ENCODE data around the gene GCK. TPM values are rescaled to one million over a fixed set of nuclear protein-coding genes. Genes with fewer than 3 reads are reported as not detected.

Gene GCK
- total RNA-seq, 3 donors from 2014 or later (not counting 1 experiment from before 2014, with no cell fraction given): not detected

DNA sequence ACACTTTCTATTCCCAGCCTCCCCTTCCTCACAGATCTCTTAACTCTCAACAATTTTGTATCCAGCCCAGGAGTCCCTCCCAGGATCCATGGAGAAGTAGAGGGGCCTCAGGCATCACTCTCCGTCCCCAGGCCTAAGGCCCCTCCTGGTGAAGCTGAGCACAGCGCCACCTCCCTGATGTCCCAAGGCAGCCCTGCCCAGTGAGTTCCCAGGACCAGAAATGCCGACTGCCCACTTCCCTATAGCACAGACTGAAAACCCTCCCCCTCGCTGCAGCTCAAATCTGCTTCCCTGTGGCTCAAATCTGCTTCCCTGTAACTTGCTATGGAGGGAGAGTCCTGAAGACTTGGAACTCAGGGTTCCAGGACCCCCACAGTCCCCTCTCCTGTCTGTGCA, 47.1 kb upstream of the GCK start:
- H3K27me3 ChIP-seq (ENCODE audit: control insufficient read depth, insufficient read depth, low read length): no peaks in the 10 kb centered on the region
- no peak overlapping the region for H3K27ac ChIP-seq (ENCODE audit: low read length)
- no peaks in the 10 kb centered on the region for H3K27me3 Mint-ChIP-seq (ENCODE audit: low read depth in 2 of 2)
- H3K4me3 ChIP-seq (ENCODE audit: low read length): no peak overlapping the region
- WGBS (ENCODE audit: insufficient coverage): 83% methylated on average over 4 of the region's 4 CpGs
- no peaks in the 10 kb centered on the region for H3K36me3 ChIP-seq (ENCODE audit: control insufficient read depth, insufficient read depth, low read length)
- peaks cover 6% of the 10 kb centered on the region for H3K4me1 ChIP-seq (ENCODE audit: control insufficient read depth, insufficient read depth, low read length)
- no peak for ATAC-seq
- H3K36me3 Mint-ChIP-seq: no peaks in the 10 kb centered on the region
- no peak overlapping the region for H3K4me3 Mint-ChIP-seq
- TF ChIP-seq CTCF (IDR thresholded peaks at IDR 0.05): no peak
- intact Hi-C loops (cut with micrococcal nuclease): no loop called here
- H3K9me3 ChIP-seq (ENCODE audit: control insufficient read depth, insufficient read depth, low read length): no peaks in the 10 kb centered on the region
- H3K9me3 Mint-ChIP-seq: no peaks in the 10 kb centered on the region
- DNase-seq: no peak
- no peak overlapping the region for H3K27ac Mint-ChIP-seq
- H3K4me1 Mint-ChIP-seq: no peaks in the 10 kb centered on the region

- H3K27me3 Mint-ChIP-seq (ENCODE audit: low read depth in 2 of 2): no peaks in the 10 kb centered on the region
- no peak for ATAC-seq
- H3K36me3 Mint-ChIP-seq: no peaks in the 10 kb centered on the region
- no peak for TF ChIP-seq CTCF (IDR thresholded peaks at IDR 0.05)
- no peak overlapping the region for H3K27ac Mint-ChIP-seq
- H3K9me3 Mint-ChIP-seq: no peaks in the 10 kb centered on the region
- H3K4me3 Mint-ChIP-seq: no peak overlapping the region
- Histone ChIP-seq H3K36me3 (ENCODE audit: control insufficient read depth, insufficient read depth, low read length) (no peaks in the 10 kb centered on the region), H3K27me3 (ENCODE audit: control insufficient read depth, insufficient read depth, low read length) (no peaks in the 10 kb centered on the region), H3K4me1 (ENCODE audit: control insufficient read depth, insufficient read depth, low read length) (no peaks in the 10 kb centered on the region), H3K27ac (ENCODE audit: low read length) (no peak overlapping the region), H3K9me3 (ENCODE audit: control insufficient read depth, insufficient read depth, low read length) (no peaks in the 10 kb centered on the region), H3K4me3 (ENCODE audit: low read length) (no peak overlapping the region)
- no peaks in the 10 kb centered on the region for H3K4me1 Mint-ChIP-seq
- no peak for DNase-seq
- WGBS (ENCODE audit: insufficient coverage): 83% methylated on average over 22 of the region's 22 CpGs
- intact Hi-C loops (cut with micrococcal nuclease): no loop called here
Observed at GRCh38 chr7:44235582-44236332, 46.5 kb upstream of the GCK start.

GRCh38 chr7:44235066-44235465, 45.8 kb upstream of the GCK start:
- Histone ChIP-seq H3K36me3 (ENCODE audit: control insufficient read depth, insufficient read depth, low read length) (no peaks in the 10 kb centered on the region), H3K4me3 (ENCODE audit: low read length) (no peak overlapping the region), H3K27me3 (ENCODE audit: control insufficient read depth, insufficient read depth, low read length) (no peaks in the 10 kb centered on the region), H3K9me3 (ENCODE audit: control insufficient read depth, insufficient read depth, low read length) (no peaks in the 10 kb centered on the region), H3K27ac (ENCODE audit: low read length) (no peak overlapping the region), H3K4me1 (ENCODE audit: control insufficient read depth, insufficient read depth, low read length) (no peaks in the 10 kb centered on the region)
- no peak for TF ChIP-seq CTCF (IDR thresholded peaks at IDR 0.05)
- H3K36me3 Mint-ChIP-seq: no peaks in the 10 kb centered on the region
- no peaks in the 10 kb centered on the region for H3K9me3 Mint-ChIP-seq
- H3K4me1 Mint-ChIP-seq: no peaks in the 10 kb centered on the region
- H3K27me3 Mint-ChIP-seq (ENCODE audit: low read depth in 2 of 2): no peaks in the 10 kb centered on the region
- no peak overlapping the region for H3K4me3 Mint-ChIP-seq
- DNase-seq: no peak
- ATAC-seq: no peak
- intact Hi-C loops (cut with micrococcal nuclease): no loop called here
- WGBS (ENCODE audit: insufficient coverage): 84% methylated on average over 7 of the region's 8 CpGs
- H3K27ac Mint-ChIP-seq: no peak overlapping the region
